ENCODE data around the gene AP3D1. TPM values are rescaled to one million over a fixed set of nuclear protein-coding genes. Genes with fewer than 3 reads are reported as not detected.

The AP3D1 gene
- total RNA-seq, 2 experiments from 2014 or later = 80.0 to 99.8 TPM

DNA sequence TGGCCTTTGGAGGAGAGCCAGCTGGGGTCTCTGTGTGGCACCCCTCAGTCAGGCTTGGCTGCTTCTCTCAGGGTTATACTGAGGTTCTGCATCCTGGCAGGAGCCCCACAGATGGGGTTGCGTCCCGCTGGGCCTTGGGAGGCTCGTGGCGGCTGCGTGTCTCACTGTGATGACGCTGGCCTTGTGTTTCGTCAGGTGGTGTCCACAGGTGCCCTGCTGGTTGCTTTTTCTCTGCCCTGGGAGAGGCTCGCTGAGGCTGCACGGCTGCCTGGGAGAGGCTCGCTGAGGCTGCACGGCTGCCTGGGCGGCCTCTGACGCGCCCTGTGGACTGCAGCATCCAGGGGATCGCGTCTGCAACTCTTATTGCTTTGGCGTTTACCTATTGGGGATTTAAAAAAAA lies 27.7 kb upstream of the AP3D1 start:
- no peaks in the 10 kb centered on the region for H3K9me2 ChIP-seq (ENCODE audit: insufficient read depth, low read length)
- no peak overlapping the region for H3K27ac ChIP-seq (ENCODE audit: low read depth, low read length, poor library complexity, severe bottlenecking)
- no TSS peak for BruUV-seq (replicated peaks)
- H3K9me3 ChIP-seq (ENCODE audit: low read length) = no peaks in the 10 kb centered on the region; the same call in 1 of the 2 replicates
- intact Hi-C loops (cut with micrococcal nuclease; ENCODE audit: unreplicated experiment) = no loop called here
- TF ChIP-seq, protein P1, sequence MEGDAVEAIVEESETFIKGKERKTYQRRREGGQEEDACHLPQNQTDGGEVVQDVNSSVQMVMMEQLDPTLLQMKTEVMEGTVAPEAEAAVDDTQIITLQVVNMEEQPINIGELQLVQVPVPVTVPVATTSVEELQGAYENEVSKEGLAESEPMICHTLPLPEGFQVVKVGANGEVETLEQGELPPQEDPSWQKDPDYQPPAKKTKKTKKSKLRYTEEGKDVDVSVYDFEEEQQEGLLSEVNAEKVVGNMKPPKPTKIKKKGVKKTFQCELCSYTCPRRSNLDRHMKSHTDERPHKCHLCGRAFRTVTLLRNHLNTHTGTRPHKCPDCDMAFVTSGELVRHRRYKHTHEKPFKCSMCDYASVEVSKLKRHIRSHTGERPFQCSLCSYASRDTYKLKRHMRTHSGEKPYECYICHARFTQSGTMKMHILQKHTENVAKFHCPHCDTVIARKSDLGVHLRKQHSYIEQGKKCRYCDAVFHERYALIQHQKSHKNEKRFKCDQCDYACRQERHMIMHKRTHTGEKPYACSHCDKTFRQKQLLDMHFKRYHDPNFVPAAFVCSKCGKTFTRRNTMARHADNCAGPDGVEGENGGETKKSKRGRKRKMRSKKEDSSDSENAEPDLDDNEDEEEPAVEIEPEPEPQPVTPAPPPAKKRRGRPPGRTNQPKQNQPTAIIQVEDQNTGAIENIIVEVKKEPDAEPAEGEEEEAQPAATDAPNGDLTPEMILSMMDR (conservative IDR thresholded peaks at IDR 0.05; ENCODE audit: low read length) = no peak
- no peak for TF ChIP-seq EZH2phosphoT487 (IDR thresholded peaks at IDR 0.05; ENCODE audit: borderline replicate concordance, low read depth, low read length)
- H2AFZ ChIP-seq (ENCODE audit: low read length) = no peak overlapping the region
- H3K36me3 ChIP-seq (ENCODE audit: insufficient read depth, low read length) = peaks cover 40% of the 10 kb centered on the region
- no peaks in the 10 kb centered on the region for H4K20me1 ChIP-seq (ENCODE audit: insufficient read depth, low read length)
- ChIA-PET CTCF (ENCODE audit: unreplicated experiment) (no interaction called here), POLR2A (no interaction called here)
- H3K4me3 ChIP-seq (ENCODE audit: low read depth, low read length, poor library complexity, severe bottlenecking) = no peak overlapping the region
- no peak overlapping the region for H3K4me2 ChIP-seq (ENCODE audit: low read length)
- no peak for DNase-seq (ENCODE audit: low spot score)
- peaks cover 56% of the 10 kb centered on the region for H3K79me2 ChIP-seq (ENCODE audit: insufficient read depth, low read depth, low read length)
- H3K4me1 ChIP-seq (ENCODE audit: insufficient read depth, low read length, poor library complexity, severe bottlenecking) = no peaks in the 10 kb centered on the region

DNA sequence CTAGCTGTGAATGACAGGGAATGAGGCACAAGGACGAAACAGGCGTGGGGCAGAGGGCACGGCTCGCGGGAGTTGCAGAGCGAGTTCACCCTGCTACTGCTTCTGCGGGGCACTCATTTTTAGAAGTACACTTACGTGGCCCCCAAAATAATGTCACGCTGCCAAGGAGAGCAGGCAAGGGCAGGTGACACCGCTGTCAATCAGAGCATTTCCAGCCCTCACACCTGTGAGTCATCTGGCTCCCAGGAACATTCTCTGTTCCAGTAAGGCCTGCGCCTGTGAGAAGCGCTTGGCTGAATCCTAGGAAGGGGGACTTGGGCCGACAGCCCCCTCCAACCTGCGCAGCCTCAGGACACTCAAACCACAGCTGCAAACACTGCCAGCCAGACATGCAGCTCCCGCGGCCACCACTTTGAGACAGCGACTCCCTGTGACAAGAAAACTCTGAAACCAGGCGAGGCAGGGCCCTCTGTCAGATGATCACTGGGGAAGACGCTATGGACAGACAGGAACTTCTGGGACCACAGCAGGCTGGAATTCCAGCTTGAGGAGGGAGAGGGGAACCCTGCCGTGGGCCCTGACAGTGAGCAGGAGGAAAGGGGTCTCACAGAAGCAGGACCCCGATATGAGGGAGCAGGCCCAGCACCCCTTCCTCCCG lies 25.1 kb upstream of the AP3D1 start:
- Histone ChIP-seq H3K27ac (ENCODE audit: low read depth, low read length, poor library complexity, severe bottlenecking) (no peak overlapping the region), H3K79me2 (ENCODE audit: insufficient read depth, low read depth, low read length) (peaks cover 82% of the 10 kb centered on the region), H3K4me1 (ENCODE audit: insufficient read depth, low read length, poor library complexity, severe bottlenecking) (peaks cover 5% of the 10 kb centered on the region), H3K4me3 (ENCODE audit: low read depth, low read length, poor library complexity, severe bottlenecking) (no peak overlapping the region), H3K36me3 (ENCODE audit: insufficient read depth, low read length) (peaks cover 32% of the 10 kb centered on the region), H4K20me1 (ENCODE audit: insufficient read depth, low read length) (0 out of 2 replicates have a peak, but pooled peaks cover 6% of the 10 kb centered on the region), H3K9me2 (ENCODE audit: insufficient read depth, low read length) (no peaks in the 10 kb centered on the region), H3K9me3 (ENCODE audit: low read length) (no peaks in the 10 kb centered on the region; the same call in 1 of the 2 replicates), H2AFZ (ENCODE audit: low read length) (no peak overlapping the region), H3K4me2 (ENCODE audit: low read length) (no peak overlapping the region)
- ChIA-PET POLR2A (no interaction called here), CTCF (ENCODE audit: unreplicated experiment) (no interaction called here)
- intact Hi-C loops (cut with micrococcal nuclease; ENCODE audit: unreplicated experiment) = no loop called here
- no TSS peak for BruUV-seq (replicated peaks)
- no peak for TF ChIP-seq EZH2phosphoT487 (IDR thresholded peaks at IDR 0.05; ENCODE audit: borderline replicate concordance, low read depth, low read length)
- TF ChIP-seq, protein P1 (conservative IDR thresholded peaks at IDR 0.05; ENCODE audit: low read length) = no peak
- no peak for DNase-seq (ENCODE audit: low spot score)

DNA sequence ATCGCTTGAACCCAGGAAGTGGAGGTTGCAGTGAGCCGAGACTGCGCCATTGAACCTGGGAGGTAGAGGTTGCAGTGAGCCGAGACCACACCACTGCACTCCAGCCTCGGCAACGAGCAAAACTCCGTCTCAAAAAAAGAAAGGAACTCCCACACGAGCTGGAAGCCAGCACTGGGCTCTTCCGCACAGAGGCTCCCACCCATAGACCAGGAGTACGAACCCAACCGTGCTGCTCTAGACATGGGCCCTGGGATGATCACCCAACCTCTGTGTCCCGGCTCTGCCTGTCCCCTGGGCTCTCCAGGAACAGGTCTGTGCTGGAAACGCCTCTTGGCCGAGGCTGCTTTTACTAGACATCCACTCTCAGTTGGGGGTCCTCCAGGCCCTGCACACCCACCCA lies 24.4 kb upstream of the AP3D1 start:
- Histone ChIP-seq H3K4me2 (ENCODE audit: low read length) (no peak overlapping the region), H3K36me3 (ENCODE audit: insufficient read depth, low read length) (peaks cover 30% of the 10 kb centered on the region), H3K79me2 (ENCODE audit: insufficient read depth, low read depth, low read length) (peaks cover 89% of the 10 kb centered on the region), H3K27ac (ENCODE audit: low read depth, low read length, poor library complexity, severe bottlenecking) (no peak overlapping the region), H3K9me3 (ENCODE audit: low read length) (no peaks in the 10 kb centered on the region; the same call in 1 of the 2 replicates), H4K20me1 (ENCODE audit: insufficient read depth, low read length) (peaks cover 7% of the 10 kb centered on the region; the same call in 1 of the 2 replicates), H3K4me1 (ENCODE audit: insufficient read depth, low read length, poor library complexity, severe bottlenecking) (peaks cover 12% of the 10 kb centered on the region), H3K4me3 (ENCODE audit: low read depth, low read length, poor library complexity, severe bottlenecking) (no peak overlapping the region), H2AFZ (ENCODE audit: low read length) (no peak overlapping the region), H3K9me2 (ENCODE audit: insufficient read depth, low read length) (no peaks in the 10 kb centered on the region)
- DNase-seq (ENCODE audit: low spot score) = no peak
- no peak for TF ChIP-seq EZH2phosphoT487 (IDR thresholded peaks at IDR 0.05; ENCODE audit: borderline replicate concordance, low read depth, low read length)
- TF ChIP-seq, protein P1 (conservative IDR thresholded peaks at IDR 0.05; ENCODE audit: low read length) = no peak
- intact Hi-C loops (cut with micrococcal nuclease; ENCODE audit: unreplicated experiment) = no loop called here
- CTCF ChIA-PET (ENCODE audit: unreplicated experiment) = no interaction called here
- POLR2A ChIA-PET = no interaction called here
- BruUV-seq (replicated peaks) = no TSS peak

All from OCI-LY7 (cell line).